CD4-positive, alpha-beta T cell treated with Interleukin-6 for 4 hours (primary cell): Measurements from ENCODE around the gene PCDHGC4.

Experiments
- DNase-seq: peaks from one replicate; pipeline ENCODE4 v3.0.0-alpha.2; 2020; ENCODE audit warnings: mixed read lengths

The PCDHGC4 gene

GRCh38 chr5:141490771-141491170 is 5.9 kb downstream of the PCDHGC4 start:
- DNase-seq, result no peak

GRCh38 chr5:141491323-141492167 is 6.7 kb downstream of the PCDHGC4 start:
- no peak for DNase-seq

- peak; percentile 14 for DNase-seq
Measured at GRCh38 chr5:141492168-141492885, 7.5 kb downstream of the PCDHGC4 start.

DNA sequence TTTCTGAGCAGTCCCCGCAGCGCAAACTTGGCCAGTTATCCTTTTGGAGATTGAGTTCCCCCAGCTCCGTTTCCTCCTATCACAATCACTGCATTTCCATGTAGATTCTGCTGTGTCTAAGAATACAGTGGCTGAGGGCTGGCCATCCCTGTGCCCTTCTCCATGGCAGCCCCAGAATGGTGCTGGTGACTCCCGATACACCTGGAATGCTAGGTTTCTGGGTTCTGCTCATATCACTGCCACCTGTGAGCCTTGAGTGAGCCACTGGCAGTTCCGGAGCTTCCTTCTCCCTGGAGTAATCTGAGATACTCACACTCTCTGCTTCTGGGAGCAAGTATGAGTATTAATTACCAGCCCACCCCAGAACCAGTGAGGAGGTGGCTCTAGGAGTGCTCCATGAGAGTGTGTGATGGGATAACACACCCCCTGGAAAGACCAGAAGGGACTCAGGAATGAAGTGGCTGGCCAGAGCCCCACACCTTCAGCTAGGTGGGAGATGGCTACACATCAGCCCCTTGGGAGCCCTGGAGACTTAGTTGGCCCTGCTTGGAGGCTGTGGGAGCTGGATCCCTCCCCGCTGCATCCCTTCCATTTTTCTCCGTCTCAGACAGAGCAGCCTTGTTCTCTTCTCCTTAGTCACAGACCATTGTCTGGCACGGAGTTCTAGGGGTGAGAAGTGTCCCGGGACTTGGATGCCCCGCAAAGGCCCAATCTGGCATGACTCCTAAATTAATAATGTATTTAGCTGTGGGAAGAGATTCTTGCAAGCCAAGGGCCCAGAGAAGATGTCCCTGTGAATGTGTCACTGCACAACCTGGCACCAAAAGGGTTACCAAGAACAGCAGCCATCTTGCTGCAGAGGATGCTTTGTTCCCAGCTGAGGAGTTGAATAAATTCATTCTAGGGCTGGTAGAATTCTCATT is 8.9 kb downstream of the PCDHGC4 start:
- DNase-seq, result no peak

DNA sequence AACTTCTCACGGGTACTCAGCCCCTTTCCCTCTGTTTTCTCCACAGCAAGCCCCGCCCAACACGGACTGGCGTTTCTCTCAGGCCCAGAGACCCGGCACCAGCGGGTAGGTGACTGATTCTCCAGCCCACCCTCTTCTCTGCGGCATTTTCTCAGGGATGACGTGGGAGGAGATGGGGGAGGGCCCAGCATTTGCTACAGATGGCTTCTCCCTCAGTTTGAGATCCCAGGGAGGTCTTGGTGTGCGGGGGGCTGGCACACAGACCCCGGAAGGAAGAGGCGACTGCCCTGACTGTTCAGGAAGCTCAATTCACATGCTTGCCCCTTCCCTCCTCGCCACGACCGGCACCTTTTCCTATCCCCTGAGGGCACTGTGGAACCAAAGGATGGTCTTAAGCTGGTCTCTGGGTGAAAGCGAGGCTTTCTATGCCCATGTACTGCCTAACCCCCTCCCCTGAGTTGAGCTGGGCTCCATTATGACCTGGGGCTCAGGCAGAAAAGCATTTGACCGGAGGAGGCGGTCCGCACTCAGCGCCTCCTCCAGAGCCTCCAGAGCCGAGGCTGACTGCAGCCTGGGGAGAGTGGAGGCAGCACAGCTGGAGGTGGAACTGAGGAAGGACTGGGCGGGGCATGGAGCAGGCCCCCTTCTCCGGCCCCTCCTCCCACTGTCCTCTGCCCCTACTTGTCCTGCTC is 10.1 kb downstream of the PCDHGC4 start:
- no peak for DNase-seq

- no peak for DNase-seq
Measured at GRCh38 chr5:141495453-141495811, 10.6 kb downstream of the PCDHGC4 start.

DNA sequence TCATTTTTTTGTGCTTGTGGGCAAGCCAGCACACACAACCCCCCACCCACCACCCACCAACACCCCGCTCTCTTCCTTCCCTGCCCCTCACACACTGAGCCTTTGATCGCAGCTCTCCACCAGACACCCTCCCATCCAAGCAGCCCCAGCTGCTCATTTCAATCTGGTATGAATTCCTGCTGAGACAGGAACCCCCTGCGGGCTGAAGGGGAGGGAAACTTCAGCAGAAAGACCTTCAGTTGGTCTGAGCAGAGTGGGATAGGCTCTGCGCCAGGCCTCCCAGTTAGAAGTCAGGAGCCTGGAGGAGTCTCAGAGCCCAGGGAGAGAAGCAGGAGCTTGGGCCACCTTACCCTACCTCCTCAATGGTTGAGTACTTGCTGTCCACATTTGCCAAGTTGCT is 11.2 kb downstream of the PCDHGC4 start:
- no peak for DNase-seq

DNA sequence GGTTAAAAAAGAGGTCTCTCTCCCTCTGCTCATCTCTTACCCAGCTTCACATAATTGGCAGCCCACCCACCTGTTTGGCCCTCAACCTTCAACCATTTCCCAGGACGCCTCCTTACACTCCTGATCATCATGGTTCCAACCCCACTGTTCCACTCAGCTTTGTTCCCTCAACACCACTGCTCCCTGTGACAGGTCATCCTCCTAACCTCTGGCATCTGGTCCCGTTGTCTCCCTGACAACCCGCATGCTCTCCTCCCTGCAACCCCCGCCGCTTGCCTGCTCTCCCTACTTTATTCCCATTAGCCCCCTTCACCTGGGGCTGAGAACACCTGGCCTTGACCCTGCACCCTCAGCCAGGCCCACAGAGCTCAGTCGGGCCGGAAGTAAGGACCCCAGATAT is 16.9 kb downstream of the PCDHGC4 start:
- no peak for DNase-seq

DNA sequence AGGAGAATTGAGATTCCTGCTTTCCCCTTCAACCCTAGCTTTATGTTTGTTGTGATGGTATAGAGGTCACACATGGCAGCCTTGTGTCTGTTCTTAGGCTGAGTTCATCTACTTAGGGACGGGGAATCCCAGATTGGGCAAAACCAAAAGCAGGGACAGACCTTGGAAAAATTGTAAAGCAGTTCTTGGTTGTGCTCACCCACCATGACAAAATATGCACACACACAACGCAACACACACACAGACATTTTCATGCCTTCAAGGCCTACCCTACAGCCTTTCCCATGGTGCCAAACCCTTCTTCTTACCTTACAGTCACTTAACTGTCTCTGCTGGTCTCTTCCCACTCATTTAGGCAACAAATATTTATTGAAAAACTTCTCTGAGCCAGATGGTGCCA is 18.9 kb downstream of the PCDHGC4 start:
- no peak for DNase-seq

DNA sequence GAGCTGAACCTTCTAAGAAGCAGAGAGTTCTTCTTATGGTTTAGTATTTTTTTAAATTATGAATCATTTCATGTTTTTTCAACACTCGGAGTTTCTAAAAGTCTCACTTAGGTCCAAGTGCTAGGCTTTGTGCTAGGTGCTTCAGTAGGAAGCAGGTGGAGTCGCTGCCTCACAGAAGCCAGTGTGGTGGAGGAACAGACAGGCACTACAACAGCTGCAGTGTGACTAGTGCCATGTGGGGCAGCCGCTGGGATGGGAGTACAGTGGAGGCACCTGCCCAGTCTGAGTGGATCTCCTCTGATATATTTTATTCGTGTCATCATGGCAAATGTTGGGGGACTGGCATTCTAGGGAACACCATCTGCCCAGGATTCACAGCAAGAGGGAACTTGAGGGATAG is 19.4 kb downstream of the PCDHGC4 start:
- no peak for DNase-seq

DNA sequence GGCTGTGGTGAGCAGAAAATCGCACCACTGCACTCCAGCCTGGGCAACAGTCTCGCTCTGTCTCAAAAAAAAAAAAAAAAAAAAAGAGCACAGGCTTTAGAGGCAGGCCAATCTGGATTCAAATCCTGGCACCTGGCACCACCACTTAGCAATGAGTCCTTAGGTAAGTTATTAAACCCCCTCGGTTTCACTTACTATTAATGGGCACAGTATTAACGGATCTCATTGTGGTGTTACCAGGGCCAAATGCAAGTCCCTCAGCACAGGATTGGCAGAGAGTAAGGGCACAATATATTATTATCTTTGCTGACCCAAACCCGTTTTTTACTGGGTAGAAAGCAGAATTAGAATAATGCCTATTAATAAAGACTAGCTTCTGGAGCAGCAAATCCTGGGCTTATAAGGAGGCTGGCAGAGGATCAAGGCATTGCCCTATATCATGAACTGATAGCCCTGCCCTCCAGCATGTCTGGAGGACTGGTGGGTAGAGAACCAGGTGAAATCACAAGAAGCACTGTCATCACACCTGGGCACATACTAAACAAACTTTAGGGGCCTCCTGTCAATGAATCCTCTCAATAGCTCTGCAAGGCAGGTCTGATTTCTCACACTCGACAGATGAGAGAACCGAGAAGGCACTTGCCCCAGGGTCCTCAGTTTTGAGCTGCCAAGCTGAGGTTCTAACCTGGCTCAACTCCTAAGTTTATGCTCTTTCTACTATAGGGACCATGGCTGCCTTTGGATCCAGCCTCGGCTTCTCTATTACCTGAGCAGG is 21.7 kb downstream of the PCDHGC4 start:
- DNase-seq, result no peak

DNA sequence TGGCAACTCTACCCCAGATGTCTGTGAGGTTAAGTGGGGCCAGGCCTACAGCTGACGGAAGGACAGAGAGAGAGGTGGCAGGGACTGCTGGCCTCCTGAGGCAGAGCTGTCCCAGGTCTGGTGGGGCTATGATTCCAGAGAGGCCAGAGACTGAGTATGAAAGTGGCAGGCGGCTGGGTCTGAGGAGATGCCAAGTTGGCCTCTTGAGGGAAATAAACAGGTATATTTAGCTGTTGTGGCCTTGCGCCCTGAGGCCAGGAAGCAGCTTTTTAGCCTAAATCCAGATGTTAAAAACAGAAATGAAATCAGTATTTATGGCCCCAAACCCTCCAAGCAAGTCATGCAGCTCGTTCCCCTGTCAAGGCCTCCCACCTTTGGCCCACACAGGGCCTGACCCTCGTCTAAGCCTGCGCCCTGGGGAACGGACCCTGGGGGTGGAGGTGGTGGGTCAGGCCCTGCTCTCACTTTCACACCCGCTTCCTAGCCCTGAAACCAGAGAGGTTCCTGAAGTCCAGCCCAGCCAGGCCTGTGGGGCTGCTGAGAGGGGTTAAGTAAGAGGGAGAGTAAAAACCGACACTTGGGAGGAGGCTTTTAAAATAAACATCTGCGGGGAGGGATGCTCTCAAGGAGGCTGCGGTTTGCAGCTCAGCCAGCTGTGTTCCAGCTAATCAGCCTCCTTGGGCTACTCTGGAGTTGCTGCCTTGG is 22.7 kb downstream of the PCDHGC4 start:
- DNase-seq, result no peak

DNA sequence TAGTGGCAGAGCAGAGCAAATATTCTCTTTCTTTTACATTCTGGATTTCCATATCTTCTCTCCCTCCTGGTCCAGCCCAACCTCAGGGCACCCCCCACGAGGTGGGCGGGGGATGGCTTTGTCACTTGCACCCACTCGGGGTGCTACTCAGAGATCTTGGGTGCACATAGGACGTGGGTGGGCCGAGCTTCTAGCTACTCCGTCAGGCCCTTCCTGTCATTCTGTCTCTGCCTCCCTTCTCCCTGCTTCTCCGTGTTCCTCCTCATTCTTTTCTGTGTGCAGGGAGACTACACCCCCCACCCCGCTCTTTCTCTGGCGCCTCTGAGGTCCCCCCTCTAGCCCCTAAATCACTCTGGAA is 23.6 kb downstream of the PCDHGC4 start:
- DNase-seq, result no peak

- no peak for DNase-seq
Measured at GRCh38 chr5:141508798-141509611, 24.2 kb downstream of the PCDHGC4 start.

- no peak for DNase-seq
Measured at GRCh38 chr5:141510160-141510559, 25.3 kb downstream of the PCDHGC4 start.

- no peak for DNase-seq
Measured at GRCh38 chr5:141510850-141511601, 26.2 kb downstream of the PCDHGC4 start.

- no peak for DNase-seq
Measured at GRCh38 chr5:141511771-141512325, 27.0 kb downstream of the PCDHGC4 start.

DNA sequence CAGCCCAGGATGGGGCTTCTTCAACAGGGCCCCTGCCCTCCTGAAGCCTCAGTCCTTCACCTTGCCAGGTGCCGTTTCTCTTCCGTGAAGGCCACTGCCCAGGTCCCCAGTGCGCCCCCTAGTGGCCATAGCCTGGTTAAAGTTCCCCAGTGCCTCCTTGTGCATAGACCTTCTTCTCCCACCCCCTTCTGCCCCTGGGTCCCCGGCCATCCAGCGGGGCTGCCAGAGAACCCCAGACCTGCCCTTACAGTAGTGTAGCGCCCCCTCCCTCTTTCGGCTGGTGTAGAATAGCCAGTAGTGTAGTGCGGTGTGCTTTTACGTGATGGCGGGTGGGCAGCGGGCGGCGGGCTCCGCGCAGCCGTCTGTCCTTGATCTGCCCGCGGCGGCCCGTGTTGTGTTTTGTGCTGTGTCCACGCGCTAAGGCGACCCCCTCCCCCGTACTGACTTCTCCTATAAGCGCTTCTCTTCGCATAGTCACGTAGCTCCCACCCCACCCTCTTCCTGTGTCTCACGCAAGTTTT is 27.6 kb downstream of the PCDHGC4 start:
- DNase-seq, result peak; percentile 89
